Measurements from ENCODE around the gene ARL5B. TPM values are rescaled to one million over a fixed set of nuclear protein-coding genes. Genes with fewer than 3 reads are reported as not detected.

Gene ARL5B
- total RNA-seq, 4 donors from 2014 or later: 12.4 to 21.5 (median 15.5) TPM

DNA sequence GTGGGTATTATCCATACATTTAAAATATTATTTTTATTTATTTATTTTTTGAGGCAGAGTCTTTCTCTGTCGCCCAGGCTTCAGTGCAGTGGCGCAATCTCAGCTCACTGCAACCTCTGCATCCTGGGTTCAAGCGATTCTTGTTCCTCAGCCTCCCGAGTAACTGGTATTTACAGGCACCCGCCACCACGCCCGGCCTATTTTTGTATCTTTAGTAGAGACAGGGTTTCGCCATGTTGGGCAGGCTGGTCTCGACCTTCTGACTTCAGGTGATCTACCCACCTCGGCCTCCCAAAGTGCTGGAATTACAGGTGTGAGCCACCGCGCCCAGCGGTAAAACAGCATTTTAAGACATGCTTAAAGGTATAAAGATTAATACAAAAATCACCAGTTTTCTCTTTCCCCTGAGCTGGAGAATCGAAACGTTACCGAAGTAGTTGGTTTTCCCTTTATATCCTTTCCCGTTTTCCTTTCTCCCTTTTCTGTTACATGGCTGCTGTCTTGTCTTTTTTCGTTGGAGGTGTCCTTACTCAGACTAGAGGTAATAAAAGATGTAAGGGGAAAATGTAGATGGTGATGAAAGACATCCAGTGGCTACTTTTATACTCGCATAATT is 1.7 kb downstream of the ARL5B start:
- H3K9me3 ChIP-seq: no peaks in the 10 kb centered on the region
- H3K36me3 ChIP-seq: no peaks in the 10 kb centered on the region
- WGBS, 2 donors: 91 to 93% methylated on average over 19 of the region's 19 CpGs
- H3K27ac ChIP-seq: peak overlapping the region in 1 of 3 donors; percentile 93
- peaks cover 16 to 28% of the 10 kb centered on the region in 2 donors for H3K4me1 ChIP-seq
- no peaks in the 10 kb centered on the region for H3K27me3 ChIP-seq
- no peak overlapping the region for H3K4me3 ChIP-seq (replicated peaks in 1 of 3)
- intact Hi-C loops (cut with DNase I): no loop called here
- TF ChIP-seq POLR2A (IDR thresholded peaks at IDR 0.05): no peak
- TF ChIP-seq, protein P1, sequence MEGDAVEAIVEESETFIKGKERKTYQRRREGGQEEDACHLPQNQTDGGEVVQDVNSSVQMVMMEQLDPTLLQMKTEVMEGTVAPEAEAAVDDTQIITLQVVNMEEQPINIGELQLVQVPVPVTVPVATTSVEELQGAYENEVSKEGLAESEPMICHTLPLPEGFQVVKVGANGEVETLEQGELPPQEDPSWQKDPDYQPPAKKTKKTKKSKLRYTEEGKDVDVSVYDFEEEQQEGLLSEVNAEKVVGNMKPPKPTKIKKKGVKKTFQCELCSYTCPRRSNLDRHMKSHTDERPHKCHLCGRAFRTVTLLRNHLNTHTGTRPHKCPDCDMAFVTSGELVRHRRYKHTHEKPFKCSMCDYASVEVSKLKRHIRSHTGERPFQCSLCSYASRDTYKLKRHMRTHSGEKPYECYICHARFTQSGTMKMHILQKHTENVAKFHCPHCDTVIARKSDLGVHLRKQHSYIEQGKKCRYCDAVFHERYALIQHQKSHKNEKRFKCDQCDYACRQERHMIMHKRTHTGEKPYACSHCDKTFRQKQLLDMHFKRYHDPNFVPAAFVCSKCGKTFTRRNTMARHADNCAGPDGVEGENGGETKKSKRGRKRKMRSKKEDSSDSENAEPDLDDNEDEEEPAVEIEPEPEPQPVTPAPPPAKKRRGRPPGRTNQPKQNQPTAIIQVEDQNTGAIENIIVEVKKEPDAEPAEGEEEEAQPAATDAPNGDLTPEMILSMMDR (IDR thresholded peaks at IDR 0.05): no peak
- no peak for DNase-seq

- intact Hi-C loops (cut with DNase I): no loop called here
- Histone ChIP-seq H3K4me3 (replicated peaks in 1 of 3) (no peak overlapping the region), H3K36me3 (peaks cover 2 to 5% of the 10 kb centered on the region in 2 donors), H3K9me3 (no peaks in the 10 kb centered on the region), H3K27ac (no peak overlapping the region), H3K27me3 (no peaks in the 10 kb centered on the region), H3K4me1 (peaks cover 16 to 20% of the 10 kb centered on the region in 2 donors)
- TF ChIP-seq, protein P1 (IDR thresholded peaks at IDR 0.05): no peak
- TF ChIP-seq POLR2A (IDR thresholded peaks at IDR 0.05): no peak
- DNase-seq: no peak
- WGBS, 2 donors: 75 to 90% methylated on average over 2 of the region's 2 CpGs
These were observed 5.7 kb downstream of the ARL5B start for GRCh38 chr10:18664841-18665478.

- Histone ChIP-seq H3K27ac (no peak overlapping the region), H3K4me3 (replicated peaks in 1 of 3) (no peak overlapping the region), H3K9me3 (no peaks in the 10 kb centered on the region), H3K27me3 (no peaks in the 10 kb centered on the region), H3K4me1 (peaks cover 9 to 15% of the 10 kb centered on the region in 2 donors), H3K36me3 (peaks cover 2 to 6% of the 10 kb centered on the region in 2 donors)
- 54 to 74% methylated on average over 3 of the region's 3 CpGs for WGBS, 2 donors
- intact Hi-C loops (cut with DNase I): no loop called here
- no peak for DNase-seq
- TF ChIP-seq, protein P1 (IDR thresholded peaks at IDR 0.05): no peak
- no peak for TF ChIP-seq POLR2A (IDR thresholded peaks at IDR 0.05)
These were observed 6.8 kb downstream of the ARL5B start for GRCh38 chr10:18665815-18666558.

GRCh38 chr10:18666810-18667209 is 7.6 kb downstream of the ARL5B start:
- Histone ChIP-seq H3K4me1 (peaks cover 2 to 8% of the 10 kb centered on the region in 2 donors), H3K36me3 (peaks cover 2 to 15% of the 10 kb centered on the region in 2 donors), H3K27me3 (no peaks in the 10 kb centered on the region), H3K4me3 (replicated peaks in 1 of 3) (no peak overlapping the region), H3K9me3 (no peaks in the 10 kb centered on the region), H3K27ac (no peak overlapping the region)
- no peak for DNase-seq
- intact Hi-C loops (cut with DNase I): no loop called here
- TF ChIP-seq POLR2A (IDR thresholded peaks at IDR 0.05): no peak
- WGBS, 2 donors: 80 to 84% methylated on average over 2 of the region's 2 CpGs

GRCh38 chr10:18668026-18668425 is 8.8 kb downstream of the ARL5B start:
- no peak for DNase-seq
- intact Hi-C loops (cut with DNase I): no loop called here
- H3K27me3 ChIP-seq: no peaks in the 10 kb centered on the region

More at GRCh38 chr10:18668026-18668425, 8.8 kb downstream of the ARL5B start:
- TF ChIP-seq, protein P1 (IDR thresholded peaks at IDR 0.05): no peak
- no peak for TF ChIP-seq POLR2A (IDR thresholded peaks at IDR 0.05)
- WGBS, 2 donors: 89 to 91% methylated on average over 2 of the region's 2 CpGs
- Histone ChIP-seq H3K9me3 (no peaks in the 10 kb centered on the region), H3K27ac (no peak overlapping the region), H3K4me3 (replicated peaks in 1 of 3) (no peak overlapping the region), H3K4me1 (peaks cover 0 to 7% of the 10 kb centered on the region in 2 donors), H3K36me3 (peaks cover 5 to 16% of the 10 kb centered on the region in 2 donors)

All from thyroid gland (tissue), 4 donors.